ENCODE results near the gene PELO.

DNA sequence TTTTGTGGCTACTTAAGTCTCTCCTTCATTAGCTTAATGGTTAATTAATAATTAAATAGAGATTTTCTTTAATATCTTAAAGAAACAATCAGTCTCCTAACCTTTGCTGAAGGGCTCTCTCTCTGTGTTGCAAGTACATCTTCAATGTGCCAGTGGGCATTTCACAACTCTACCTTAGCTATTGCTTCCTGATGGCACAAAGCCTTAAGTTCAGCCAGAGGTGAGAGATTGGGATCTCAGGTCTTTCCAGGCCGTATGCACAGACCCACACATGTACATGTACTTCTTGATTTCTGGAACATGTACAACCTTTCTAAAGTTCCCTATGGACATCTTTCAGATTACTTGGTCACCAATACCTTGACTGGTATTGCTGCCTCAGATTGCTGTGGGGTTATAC, 8.9 kb upstream of the PELO start:
- TF ChIP-seq, protein P1, sequence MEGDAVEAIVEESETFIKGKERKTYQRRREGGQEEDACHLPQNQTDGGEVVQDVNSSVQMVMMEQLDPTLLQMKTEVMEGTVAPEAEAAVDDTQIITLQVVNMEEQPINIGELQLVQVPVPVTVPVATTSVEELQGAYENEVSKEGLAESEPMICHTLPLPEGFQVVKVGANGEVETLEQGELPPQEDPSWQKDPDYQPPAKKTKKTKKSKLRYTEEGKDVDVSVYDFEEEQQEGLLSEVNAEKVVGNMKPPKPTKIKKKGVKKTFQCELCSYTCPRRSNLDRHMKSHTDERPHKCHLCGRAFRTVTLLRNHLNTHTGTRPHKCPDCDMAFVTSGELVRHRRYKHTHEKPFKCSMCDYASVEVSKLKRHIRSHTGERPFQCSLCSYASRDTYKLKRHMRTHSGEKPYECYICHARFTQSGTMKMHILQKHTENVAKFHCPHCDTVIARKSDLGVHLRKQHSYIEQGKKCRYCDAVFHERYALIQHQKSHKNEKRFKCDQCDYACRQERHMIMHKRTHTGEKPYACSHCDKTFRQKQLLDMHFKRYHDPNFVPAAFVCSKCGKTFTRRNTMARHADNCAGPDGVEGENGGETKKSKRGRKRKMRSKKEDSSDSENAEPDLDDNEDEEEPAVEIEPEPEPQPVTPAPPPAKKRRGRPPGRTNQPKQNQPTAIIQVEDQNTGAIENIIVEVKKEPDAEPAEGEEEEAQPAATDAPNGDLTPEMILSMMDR (IDR thresholded peaks at IDR 0.05; ENCODE audit: borderline replicate concordance, extremely low read depth, low read length, poor library complexity, severe bottlenecking): no peak
- no peak for TF ChIP-seq EZH2 (IDR thresholded peaks at IDR 0.05; ENCODE audit: borderline replicate concordance, low read depth, low read length, severe bottlenecking)
